Activated CD4-positive, CD25-positive, alpha-beta regulatory T cell treated with anti-CD3 and anti-CD28 coated beads, Interleukin-2, amount 50 U/mL, for 72 hours (primary cell): ENCODE measurements around the gene SNRNP70.
"Not testable (repeated sequence)": the region's sequence is repeated elsewhere in the genome, so short reads cannot be mapped to it uniquely, and the experiment has no call there.

Source experiments
- DNase-seq: peaks from one replicate; pipeline ENCODE4 v3.0.0; 2021

Gene SNRNP70

GRCh38 chr19:49121841-49122240 is 36.6 kb downstream of the SNRNP70 start:
- not testable (repeated sequence) for DNase-seq

- DNase-seq = not testable (repeated sequence)
Observed at GRCh38 chr19:49123285-49123684, 38.0 kb downstream of the SNRNP70 start.

DNA sequence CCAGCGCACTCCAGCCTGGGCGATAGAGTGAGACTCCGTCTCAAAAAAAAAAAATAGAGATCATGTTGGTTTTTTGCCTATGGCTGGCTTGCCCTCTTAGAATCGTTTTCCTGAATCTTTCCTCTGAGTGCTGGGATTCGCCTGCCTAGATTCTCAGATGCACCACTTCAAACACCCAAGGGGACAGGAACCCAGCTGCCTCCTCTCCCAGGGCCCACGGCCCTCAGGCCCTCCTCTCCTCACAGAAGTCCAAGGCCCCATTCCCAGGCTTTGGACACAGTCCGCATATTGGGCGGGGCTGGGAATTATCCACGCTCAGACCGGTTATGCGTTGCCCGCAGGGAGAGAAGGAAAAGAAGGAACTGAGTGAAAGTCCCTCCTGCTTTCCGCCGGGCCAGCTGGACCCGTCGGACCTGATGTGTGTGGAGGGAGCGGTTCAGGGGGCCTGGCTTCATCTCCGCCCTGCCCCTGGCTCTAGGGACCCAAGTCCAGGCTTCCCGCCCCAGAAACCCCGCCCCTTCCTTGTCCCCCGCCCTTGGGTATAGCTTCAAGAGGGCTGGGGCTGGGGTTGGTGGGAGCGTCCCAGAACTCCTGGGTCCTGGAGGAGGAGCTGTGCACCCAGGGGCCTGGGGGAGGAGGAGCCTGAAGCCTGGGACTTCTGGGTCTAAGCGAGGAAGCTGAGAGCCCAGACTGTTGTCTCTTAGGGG is 39.9 kb downstream of the SNRNP70 start:
- no peak for DNase-seq

DNA sequence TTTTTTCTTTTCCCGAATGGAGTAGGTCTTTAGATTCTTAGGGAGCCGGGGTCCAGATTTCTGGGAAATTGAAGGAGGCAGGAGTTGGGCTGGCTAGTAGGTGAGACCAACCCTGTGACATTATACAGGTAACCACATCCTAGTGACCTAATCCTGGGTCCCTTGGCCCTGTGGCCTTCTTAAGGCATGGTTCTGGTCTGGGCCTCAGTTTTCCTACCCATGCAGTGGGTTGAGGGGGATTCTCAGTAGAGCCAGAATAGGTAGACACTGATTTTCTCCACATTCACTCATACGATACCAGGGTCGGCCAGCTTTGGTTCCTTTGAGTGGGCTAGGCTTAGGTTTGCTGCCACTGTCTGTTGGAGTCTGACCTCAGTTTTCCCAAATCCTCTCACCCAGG is 41.3 kb downstream of the SNRNP70 start:
- no peak for DNase-seq

DNA sequence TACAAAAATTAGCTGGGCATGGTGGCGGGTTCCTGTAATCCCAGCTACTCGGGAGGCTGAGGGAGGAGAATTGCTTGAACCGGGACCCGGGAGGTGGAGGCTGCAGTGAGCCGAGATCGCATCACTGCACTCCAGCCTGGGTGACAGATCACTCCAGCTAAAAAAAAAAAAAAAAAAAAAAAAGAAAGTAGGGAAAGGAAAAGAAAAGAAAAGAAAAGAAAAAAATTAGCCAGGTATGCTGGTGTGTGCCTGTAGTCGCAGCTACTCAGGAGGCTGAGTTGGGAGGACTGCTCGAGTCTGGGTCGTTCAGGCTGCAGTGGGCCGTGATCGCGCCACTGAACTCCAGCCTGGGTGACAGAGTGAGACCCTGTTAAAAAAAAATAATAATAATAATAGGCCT is 42.0 kb downstream of the SNRNP70 start:
- DNase-seq = not testable (repeated sequence)

DNA sequence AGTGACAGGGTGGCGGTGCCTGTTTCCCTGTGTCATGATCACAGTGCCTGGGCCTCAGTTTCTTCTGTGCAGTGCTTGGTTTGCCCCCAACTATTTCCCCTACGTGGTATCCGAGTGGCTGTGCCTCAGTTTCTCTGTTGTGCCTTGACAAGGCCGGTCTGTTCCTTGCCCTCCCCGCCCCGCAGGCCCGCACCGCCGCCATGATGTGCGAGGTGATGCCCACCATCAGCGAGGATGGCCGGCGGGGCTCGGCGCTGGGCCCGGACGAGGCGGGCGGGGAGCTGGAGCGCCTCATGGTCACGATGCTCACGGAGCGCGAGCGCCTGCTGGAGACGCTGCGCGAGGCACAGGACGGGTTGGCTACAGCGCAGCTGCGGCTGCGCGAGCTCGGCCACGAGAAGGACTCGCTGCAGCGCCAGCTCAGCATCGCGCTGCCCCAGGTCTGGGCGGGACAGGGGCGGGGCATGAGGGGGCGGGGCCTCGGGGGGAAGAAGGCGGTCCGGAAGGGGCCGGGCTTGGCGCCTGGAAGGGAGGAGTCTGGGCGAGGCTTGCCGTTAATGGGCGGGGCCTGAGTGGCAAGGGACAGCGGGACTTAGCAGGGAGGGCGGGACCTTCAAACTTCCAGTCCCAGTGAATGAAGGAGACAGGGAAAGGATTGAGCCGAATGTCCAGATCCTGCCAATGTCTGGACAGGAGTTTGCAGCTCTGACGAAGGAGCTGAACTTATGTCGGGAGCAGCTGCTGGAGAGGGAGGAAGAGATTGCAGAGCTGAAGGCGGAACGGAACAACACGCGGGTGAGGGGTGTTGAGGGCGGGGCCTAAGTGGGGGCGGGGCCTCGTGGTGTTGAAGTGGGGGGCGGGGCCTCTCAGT is 42.7 kb downstream of the SNRNP70 start:
- peak; percentile 93 for DNase-seq

DNA sequence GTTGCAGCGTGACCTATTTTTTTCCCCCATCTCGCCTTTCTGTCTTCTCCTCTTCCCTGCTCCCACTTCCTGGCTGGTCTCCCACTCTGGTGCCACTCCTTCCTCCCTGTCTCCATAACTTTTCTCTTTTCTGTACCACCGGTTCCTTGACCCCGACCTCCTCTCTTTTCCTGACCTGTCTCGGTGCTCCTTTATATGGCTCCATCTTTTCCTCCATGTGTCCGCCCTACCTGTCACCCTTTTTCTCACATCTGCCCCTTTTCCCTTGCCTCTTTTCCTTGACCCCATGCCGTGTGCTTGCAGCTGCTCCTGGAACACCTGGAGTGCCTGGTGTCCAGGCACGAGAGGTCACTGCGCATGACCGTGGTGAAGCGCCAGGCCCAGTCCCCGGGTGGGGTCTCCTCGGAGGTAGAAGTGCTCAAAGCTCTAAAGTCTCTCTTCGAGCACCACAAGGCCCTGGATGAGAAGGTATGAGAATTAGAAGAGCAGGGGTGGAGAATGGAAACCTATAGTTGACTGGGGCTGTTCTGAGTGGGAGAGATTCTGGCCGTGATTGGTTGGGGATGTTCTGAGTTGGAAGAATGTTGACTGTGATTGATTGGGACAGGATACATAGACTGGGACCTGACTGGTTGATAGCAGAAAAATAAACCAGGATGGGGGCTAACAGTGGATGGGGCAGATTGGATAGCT is 43.4 kb downstream of the SNRNP70 start:
- DNase-seq = no peak

DNA sequence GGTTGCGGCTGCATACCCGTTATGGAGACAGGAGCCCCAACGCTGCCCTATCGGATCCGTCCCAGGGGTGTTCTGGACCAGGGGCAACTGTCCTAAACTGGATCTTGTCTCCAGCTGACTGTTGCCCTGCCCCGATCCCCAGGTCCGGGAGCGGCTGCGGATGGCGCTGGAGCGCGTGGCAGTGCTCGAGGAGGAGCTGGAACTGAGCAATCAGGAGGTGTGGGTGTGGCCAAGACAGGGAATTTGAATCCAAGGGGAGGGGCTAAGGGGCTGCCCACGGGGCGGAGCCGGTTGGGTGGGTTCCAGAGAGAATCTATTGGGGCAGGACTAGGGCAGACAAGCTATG is 44.0 kb downstream of the SNRNP70 start:
- DNase-seq = no peak

GRCh38 chr19:49130325-49130724 is 45.1 kb downstream of the SNRNP70 start:
- no peak for DNase-seq

GRCh38 chr19:49132974-49133609 is 47.8 kb downstream of the SNRNP70 start:
- DNase-seq = no peak

GRCh38 chr19:49133621-49134454 is 48.6 kb downstream of the SNRNP70 start:
- DNase-seq = peak; percentile 52

DNA sequence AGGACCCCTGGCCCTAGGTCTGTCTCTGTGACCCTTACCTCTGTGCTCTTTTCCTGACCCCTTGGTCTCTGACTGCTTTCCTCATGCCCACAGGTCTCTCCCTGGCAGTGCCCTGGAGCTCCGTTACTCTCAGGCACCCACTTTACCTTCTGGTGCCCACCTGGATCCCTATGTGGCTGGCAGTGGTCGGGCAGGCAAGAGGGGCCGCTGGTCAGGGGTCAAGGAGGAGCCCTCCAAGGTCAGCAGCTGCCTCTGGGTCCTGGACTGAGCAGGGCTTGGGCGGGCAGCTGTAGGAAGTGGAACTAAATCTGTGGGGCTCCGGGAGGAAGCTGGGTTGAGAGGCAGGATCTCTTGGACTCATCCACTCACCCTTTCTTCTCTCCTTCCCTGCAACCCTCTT is 50.4 kb downstream of the SNRNP70 start:
- DNase-seq = no peak

GRCh38 chr19:49136771-49137171 is 51.5 kb downstream of the SNRNP70 start:
- DNase-seq = no peak

DNA sequence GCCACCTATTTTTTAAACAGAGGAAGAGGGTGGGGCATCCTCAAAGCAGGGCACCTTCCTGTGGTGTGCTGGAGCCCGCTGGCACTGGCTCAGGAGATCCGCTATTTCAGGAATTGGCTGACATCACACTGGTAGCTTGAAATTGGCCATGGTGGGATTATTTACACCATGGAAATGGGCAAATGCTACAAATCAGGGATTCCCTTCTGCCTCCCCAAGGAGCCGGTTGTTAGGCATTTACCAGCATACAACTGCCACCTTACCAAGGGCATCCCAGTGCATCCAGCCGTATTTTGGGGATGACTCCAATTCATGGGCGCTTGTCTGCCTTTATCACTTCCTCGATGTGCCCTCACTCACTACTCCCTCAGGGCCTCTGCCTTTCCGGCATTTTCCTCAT is 55.7 kb downstream of the SNRNP70 start:
- no peak for DNase-seq

DNA sequence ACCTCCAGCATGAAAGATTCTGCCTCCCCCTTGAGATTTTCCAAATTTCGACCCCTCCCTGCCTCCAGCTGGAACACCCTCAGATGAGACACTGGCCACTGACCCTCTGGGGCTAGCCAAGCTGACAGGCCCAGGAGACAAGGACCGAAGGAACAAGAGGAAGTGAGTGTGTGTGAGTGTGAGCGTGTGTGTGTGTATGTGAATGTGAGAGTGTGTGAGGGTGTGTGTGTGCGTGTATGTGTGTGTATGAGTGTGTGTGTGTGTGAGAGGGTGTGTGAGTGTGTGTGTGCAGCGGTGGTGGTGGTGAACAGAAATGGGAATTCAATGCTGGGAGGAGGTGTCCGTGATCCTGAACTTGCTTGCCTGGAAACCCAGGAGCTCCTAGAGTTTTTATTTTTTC is 56.1 kb downstream of the SNRNP70 start:
- no peak for DNase-seq

GRCh38 chr19:49142866-49143335 is 57.6 kb downstream of the SNRNP70 start:
- peak; percentile 68 for DNase-seq

DNA sequence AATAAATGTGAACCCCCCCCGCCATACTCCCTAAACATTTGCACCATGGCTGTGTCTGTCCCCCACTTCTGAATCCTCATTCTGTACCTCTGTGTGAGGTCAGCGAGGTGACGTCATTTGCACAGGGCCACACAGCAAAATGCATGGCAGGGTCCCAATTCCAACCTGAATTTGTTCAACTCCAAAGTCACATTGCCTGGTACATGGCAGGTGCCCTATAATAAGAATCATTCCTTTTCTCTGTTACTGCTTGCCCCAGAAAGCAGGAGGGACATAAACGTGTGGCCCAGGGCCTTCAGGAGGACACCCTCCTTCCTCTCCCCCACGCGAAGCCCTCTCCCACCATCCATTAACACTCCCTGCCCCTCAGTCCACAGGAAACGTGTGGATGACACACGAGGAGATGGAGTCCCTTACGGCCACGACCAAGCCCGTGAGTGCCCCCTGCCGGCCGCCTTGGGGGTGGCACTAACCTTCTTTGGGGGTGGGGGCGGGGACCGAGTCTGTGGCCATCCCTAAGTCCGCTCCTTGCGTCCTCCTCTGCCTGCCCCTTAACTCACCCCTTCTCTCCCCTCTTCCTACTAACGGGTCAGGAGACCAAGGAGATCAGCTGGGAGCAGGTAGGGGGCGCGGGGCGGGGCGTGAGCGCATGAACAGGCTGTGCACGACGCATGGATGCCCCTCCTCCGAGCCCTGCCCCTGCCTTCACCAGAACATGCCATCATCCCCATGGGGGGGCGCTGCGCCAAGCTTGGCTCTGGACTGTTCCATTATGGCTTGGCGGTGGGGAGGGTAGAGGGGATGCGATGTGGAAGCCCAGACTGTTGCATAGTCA is 60.5 kb downstream of the SNRNP70 start:
- peak; percentile 86 for DNase-seq

GRCh38 chr19:49146408-49146770 is 61.1 kb downstream of the SNRNP70 start:
- DNase-seq = not testable (repeated sequence)

DNA sequence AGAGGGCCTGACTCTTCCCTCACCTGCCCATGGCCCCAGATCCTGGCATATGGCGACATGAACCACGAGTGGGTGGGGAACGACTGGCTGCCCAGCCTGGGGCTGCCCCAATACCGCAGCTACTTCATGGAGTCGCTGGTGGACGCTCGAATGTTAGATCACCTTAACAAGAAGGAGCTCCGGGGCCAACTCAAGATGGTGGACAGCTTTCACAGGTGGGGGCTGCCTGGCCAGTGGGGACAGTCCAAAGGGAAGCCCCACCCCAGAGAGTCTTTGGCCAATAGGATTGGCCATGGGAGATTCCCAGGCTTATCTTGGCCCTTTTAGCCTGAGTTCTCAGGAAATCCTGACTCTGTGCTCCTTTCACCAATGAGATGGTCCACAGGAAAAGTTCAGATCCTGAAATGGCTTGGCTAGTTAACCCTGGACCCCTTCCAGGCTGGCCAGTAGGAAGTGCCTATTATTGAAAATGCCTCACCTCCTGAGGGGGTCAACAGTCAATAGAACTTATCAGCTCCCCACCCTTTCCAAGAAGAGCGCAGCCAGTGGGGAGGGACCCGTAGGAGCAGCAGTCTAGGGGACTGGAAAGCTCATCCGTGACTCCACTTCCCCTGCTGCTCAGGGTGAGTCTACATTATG is 62.9 kb downstream of the SNRNP70 start:
- no peak for DNase-seq

GRCh38 chr19:49148784-49149651 is 63.8 kb downstream of the SNRNP70 start:
- DNase-seq = peak; percentile 82
